Activated T-cell treated with anti-CD3 and anti-CD28 coated beads, Interleukin-2, amount 50 U/mL, for 72 hours (primary cell): Measurements from ENCODE around the gene TSPAN10. TPM values are rescaled to one million over a fixed set of nuclear protein-coding genes. Genes with fewer than 3 reads are reported as not detected.
A peak's percentile ranks its signal among the peaks of the same experiment; 100 is the strongest.

Source experiments
- ATAC-seq, 2 donors: fragments of 150-1000 bp; cut with Tn5 transposase; replicated peaks in 1 of 2; 2 replicates each; pipeline ENCODE4 v1.10.0; 2021; ENCODE audit warnings: moderate library complexity in 2 of 2, mild to moderate bottlenecking in 1 of 2
- DNase-seq, 2 donors: peaks; one replicate each; pipeline ENCODE4 v3.0.0; 2021 to 2022; ENCODE audit warnings: mixed read lengths in 1 of 2
- H3K27ac Mint-ChIP-seq: one replicate; pipeline ENCODE4 v1.8.0; 2022; ENCODE audit warnings: mild to moderate bottlenecking, moderate library complexity, mixed read lengths
- H3K27me3 Mint-ChIP-seq: one replicate; pipeline ENCODE4 v1.8.0; 2022; ENCODE audit warnings: low read depth, mixed read lengths
- H3K36me3 Mint-ChIP-seq, 2 donors: one replicate each; pipeline ENCODE4 v1.8.0; 2022; ENCODE audit warnings: mixed read lengths in 2 of 2, mild to moderate bottlenecking in 1 of 2; ENCODE audit not compliant: insufficient read depth in 2 of 2
- H3K4me1 Mint-ChIP-seq: one replicate; pipeline ENCODE4 v1.8.0; 2022; ENCODE audit warnings: low read depth, mixed read lengths
- H3K4me3 Mint-ChIP-seq, 2 donors: one replicate each; pipeline ENCODE4 v1.8.0; 2022; ENCODE audit warnings: mild to moderate bottlenecking in 2 of 2, mixed read lengths in 2 of 2, moderate library complexity in 2 of 2
- H3K9me3 Mint-ChIP-seq, 2 donors: one replicate each; pipeline ENCODE4 v1.8.0; 2022; ENCODE audit warnings: mixed read lengths in 2 of 2
- total RNA-seq, 2 donors: library from RNA; stranded (reverse); gene quantifications; one replicate each; pipeline ENCODE4 v1.2.3, GENCODE V29; 2022

TSPAN10 gene
- total RNA-seq, 2 donors from 2014 or later, result 0.63 to 1.1 TPM

- no peaks in the 10 kb centered on the region for H3K36me3 Mint-ChIP-seq
- no peak overlapping the region for H3K27ac Mint-ChIP-seq
- DNase-seq (no peak), ATAC-seq (no peak)
- no peak overlapping the region for H3K4me3 Mint-ChIP-seq
- no peaks in the 10 kb centered on the region for H3K9me3 Mint-ChIP-seq
- no peaks in the 10 kb centered on the region for H3K4me1 Mint-ChIP-seq
- H3K27me3 Mint-ChIP-seq, result no peaks in the 10 kb centered on the region
These were observed 5.0 kb downstream of the TSPAN10 start for GRCh38 chr17:81641825-81642489.

GRCh38 chr17:81644496-81644895 is 7.5 kb downstream of the TSPAN10 start:
- ATAC-seq (no peak), DNase-seq (no peak)
- no peaks in the 10 kb centered on the region for H3K4me1 Mint-ChIP-seq
- H3K27me3 Mint-ChIP-seq, result peaks cover 6% of the 10 kb centered on the region
- H3K36me3 Mint-ChIP-seq, result no peaks in the 10 kb centered on the region
- H3K4me3 Mint-ChIP-seq, result no peak overlapping the region
- no peaks in the 10 kb centered on the region for H3K9me3 Mint-ChIP-seq
- no peak overlapping the region for H3K27ac Mint-ChIP-seq

- DNase-seq (no peak), ATAC-seq (no peak)
- H3K27me3 Mint-ChIP-seq, result peaks cover 6% of the 10 kb centered on the region
- no peaks in the 10 kb centered on the region for H3K4me1 Mint-ChIP-seq
- H3K9me3 Mint-ChIP-seq, result no peaks in the 10 kb centered on the region
- no peak overlapping the region for H3K27ac Mint-ChIP-seq
- no peak overlapping the region for H3K4me3 Mint-ChIP-seq
- no peaks in the 10 kb centered on the region for H3K36me3 Mint-ChIP-seq
These were observed 8.3 kb downstream of the TSPAN10 start for GRCh38 chr17:81644976-81645952.

GRCh38 chr17:81646869-81647600 is 10.0 kb downstream of the TSPAN10 start:
- no peaks in the 10 kb centered on the region for H3K9me3 Mint-ChIP-seq
- ATAC-seq, result no peak
- H3K4me3 Mint-ChIP-seq, result no peak overlapping the region
- H3K36me3 Mint-ChIP-seq, result no peaks in the 10 kb centered on the region
- no peak for DNase-seq
- peaks cover 5% of the 10 kb centered on the region for H3K4me1 Mint-ChIP-seq
- peaks cover 12% of the 10 kb centered on the region for H3K27me3 Mint-ChIP-seq
- H3K27ac Mint-ChIP-seq, result no peak overlapping the region

GRCh38 chr17:81647640-81648012 is 10.6 kb downstream of the TSPAN10 start:
- no peak overlapping the region for H3K27ac Mint-ChIP-seq
- no peak for DNase-seq
- H3K4me3 Mint-ChIP-seq, result no peak overlapping the region
- no peak for ATAC-seq
- peaks cover 5% of the 10 kb centered on the region for H3K4me1 Mint-ChIP-seq
- H3K36me3 Mint-ChIP-seq, result no peaks in the 10 kb centered on the region
- peaks cover 12% of the 10 kb centered on the region for H3K27me3 Mint-ChIP-seq
- no peaks in the 10 kb centered on the region for H3K9me3 Mint-ChIP-seq

GRCh38 chr17:81648013-81648706 is 11.2 kb downstream of the TSPAN10 start:
- H3K4me1 Mint-ChIP-seq, result peaks cover 9% of the 10 kb centered on the region

GRCh38 chr17:81648707-81649085 is 11.7 kb downstream of the TSPAN10 start:
- peaks cover 12% of the 10 kb centered on the region for H3K27me3 Mint-ChIP-seq
- ATAC-seq, result no peak
- no peaks in the 10 kb centered on the region for H3K36me3 Mint-ChIP-seq
- H3K4me3 Mint-ChIP-seq, result no peak overlapping the region
- H3K4me1 Mint-ChIP-seq, result peaks cover 14% of the 10 kb centered on the region
- DNase-seq, result no peak
- H3K9me3 Mint-ChIP-seq, result no peaks in the 10 kb centered on the region
- H3K27ac Mint-ChIP-seq, result no peak overlapping the region

More at GRCh38 chr17:81648013-81648706, 11.2 kb downstream of the TSPAN10 start:
- Mint-ChIP-seq H3K27me3 (peaks cover 12% of the 10 kb centered on the region), H3K9me3 (no peaks in the 10 kb centered on the region), H3K36me3 (no peaks in the 10 kb centered on the region), H3K27ac (no peak overlapping the region), H3K4me3 (no peak overlapping the region)
- no peak for ATAC-seq
- no peak for DNase-seq

GRCh38 chr17:81650951-81651350 is 14.0 kb downstream of the TSPAN10 start:
- no peak overlapping the region for H3K4me3 Mint-ChIP-seq
- no peak overlapping the region for H3K27ac Mint-ChIP-seq
- H3K27me3 Mint-ChIP-seq, result peaks cover 12% of the 10 kb centered on the region
- H3K4me1 Mint-ChIP-seq, result peaks cover 21% of the 10 kb centered on the region
- no peaks in the 10 kb centered on the region for H3K9me3 Mint-ChIP-seq
- H3K36me3 Mint-ChIP-seq, result no peaks in the 10 kb centered on the region
- no peak for DNase-seq
- ATAC-seq, result no peak

- no peaks in the 10 kb centered on the region for H3K9me3 Mint-ChIP-seq
- peak overlapping the region in 1 of 2 donors; percentile 34 for H3K4me3 Mint-ChIP-seq
- H3K27ac Mint-ChIP-seq, result no peak overlapping the region
- peaks cover 12% of the 10 kb centered on the region for H3K27me3 Mint-ChIP-seq
- ATAC-seq (no peak), DNase-seq (no peak)
- peaks cover 21% of the 10 kb centered on the region for H3K4me1 Mint-ChIP-seq
- H3K36me3 Mint-ChIP-seq, result no peaks in the 10 kb centered on the region
These were observed 14.7 kb downstream of the TSPAN10 start for GRCh38 chr17:81651692-81652091.

GRCh38 chr17:81652906-81653771 is 16.1 kb downstream of the TSPAN10 start:
- ATAC-seq (peak; percentile 70 to 71), DNase-seq (peak in 1 of 2 donors; percentile 49)
- H3K9me3 Mint-ChIP-seq, result no peaks in the 10 kb centered on the region
- peaks cover 21% of the 10 kb centered on the region for H3K4me1 Mint-ChIP-seq
- no peak overlapping the region for H3K27ac Mint-ChIP-seq
- peaks cover 6% of the 10 kb centered on the region for H3K27me3 Mint-ChIP-seq
- H3K36me3 Mint-ChIP-seq, result no peaks in the 10 kb centered on the region
- H3K4me3 Mint-ChIP-seq, result peak overlapping the region; percentile 74 to 83

- Mint-ChIP-seq H3K4me1 (peaks cover 21% of the 10 kb centered on the region), H3K27ac (no peak overlapping the region), H3K36me3 (no peaks in the 10 kb centered on the region), H3K9me3 (no peaks in the 10 kb centered on the region), H3K27me3 (peaks cover 6% of the 10 kb centered on the region), H3K4me3 (no peak overlapping the region)
- DNase-seq (no peak), ATAC-seq (no peak)
These were observed 18.6 kb downstream of the TSPAN10 start for GRCh38 chr17:81655378-81656117.
